GM18499 (cell line): Measurements from ENCODE around the gene KAT14.
"Not testable (repeated sequence)": the region's sequence is repeated elsewhere in the genome, so short reads cannot be mapped to it uniquely, and the experiment has no call there.

Experiments
- ATAC-seq: cut with Tn5 transposase; IDR thresholded peaks from one replicate; pipeline ENCODE4 v1.9.1; 2021; ENCODE audit warnings: moderate number of reproducible peaks; ENCODE audit not compliant: insufficient read depth, unreplicated experiment

KAT14 gene, protein sequence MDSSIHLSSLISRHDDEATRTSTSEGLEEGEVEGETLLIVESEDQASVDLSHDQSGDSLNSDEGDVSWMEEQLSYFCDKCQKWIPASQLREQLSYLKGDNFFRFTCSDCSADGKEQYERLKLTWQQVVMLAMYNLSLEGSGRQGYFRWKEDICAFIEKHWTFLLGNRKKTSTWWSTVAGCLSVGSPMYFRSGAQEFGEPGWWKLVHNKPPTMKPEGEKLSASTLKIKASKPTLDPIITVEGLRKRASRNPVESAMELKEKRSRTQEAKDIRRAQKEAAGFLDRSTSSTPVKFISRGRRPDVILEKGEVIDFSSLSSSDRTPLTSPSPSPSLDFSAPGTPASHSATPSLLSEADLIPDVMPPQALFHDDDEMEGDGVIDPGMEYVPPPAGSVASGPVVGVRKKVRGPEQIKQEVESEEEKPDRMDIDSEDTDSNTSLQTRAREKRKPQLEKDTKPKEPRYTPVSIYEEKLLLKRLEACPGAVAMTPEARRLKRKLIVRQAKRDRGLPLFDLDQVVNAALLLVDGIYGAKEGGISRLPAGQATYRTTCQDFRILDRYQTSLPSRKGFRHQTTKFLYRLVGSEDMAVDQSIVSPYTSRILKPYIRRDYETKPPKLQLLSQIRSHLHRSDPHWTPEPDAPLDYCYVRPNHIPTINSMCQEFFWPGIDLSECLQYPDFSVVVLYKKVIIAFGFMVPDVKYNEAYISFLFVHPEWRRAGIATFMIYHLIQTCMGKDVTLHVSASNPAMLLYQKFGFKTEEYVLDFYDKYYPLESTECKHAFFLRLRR

GRCh38 chr20:18137412-18138265, at the start of gene KAT14, which contains the start of gene PET117:
Gene KAT14, plus strand, starts transcription at chr20:18137863. Its CDS starts 4,798 bp downstream, at chr20:18142661.
Gene PET117, plus strand, starts transcription at chr20:18137863. Its CDS starts 93 bp downstream, at chr20:18137956.
- peak; percentile 71 for ATAC-seq

DNA sequence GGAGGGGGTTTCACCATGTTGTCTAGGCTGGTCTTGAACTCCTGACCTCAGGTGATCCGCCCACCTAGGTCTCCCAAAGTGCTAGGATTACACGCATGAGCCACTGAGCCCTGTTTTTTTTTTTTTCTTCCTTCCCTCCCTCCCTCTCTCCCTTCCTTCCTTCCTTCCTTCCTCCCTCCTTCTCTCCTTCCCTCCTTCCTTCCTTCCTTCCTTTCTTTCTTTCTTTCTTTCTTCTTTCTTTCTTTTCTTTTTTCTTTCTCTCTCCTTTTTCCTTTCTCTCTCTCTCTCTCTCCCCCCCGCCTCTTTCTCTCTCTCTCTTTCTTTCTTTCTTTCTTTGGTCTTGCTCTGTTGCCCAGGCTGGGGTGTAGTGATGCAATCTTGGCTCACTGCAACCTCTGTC, 49.4 kb upstream of the KAT14 start:
- not testable (repeated sequence) for ATAC-seq

DNA sequence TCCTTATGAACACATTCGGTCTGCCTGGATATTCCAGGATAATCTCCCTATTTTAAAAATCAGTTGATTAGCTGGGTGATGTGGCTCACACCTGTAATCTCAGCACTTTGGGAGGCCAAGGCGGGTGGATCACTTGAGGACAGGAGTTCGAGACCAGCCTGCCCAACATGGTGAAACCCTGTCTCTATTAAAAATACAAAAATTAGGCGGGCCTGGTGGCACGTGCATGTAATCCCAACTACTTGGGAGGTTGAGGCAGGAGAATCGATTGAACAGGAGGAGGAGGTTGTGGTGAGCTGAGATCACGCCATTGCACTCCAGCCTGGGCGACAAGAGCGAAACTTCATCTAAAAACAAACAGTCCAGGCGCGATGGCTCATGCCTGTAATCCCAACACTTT, 48.8 kb upstream of the KAT14 start:
- ATAC-seq = not testable (repeated sequence)

DNA sequence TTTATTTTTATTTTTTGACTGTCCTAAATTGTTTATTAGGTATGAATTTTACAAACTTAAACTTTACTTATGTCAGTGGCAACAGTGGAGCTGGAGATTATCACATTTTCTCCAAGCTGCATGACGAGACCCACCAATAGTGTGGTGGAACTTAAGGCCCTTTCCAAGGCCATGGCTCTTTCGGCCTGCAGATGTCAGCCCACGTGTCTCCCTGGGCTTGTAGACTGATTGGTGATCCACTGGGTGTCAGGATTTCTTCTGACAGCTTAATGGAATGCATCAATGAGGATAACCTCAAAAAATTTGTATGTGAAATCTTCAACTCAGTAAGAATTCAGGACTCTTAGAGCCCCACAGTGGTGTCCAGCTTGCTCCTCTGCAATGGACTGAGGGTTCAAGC, 47.6 kb upstream of the KAT14 start:
- no peak for ATAC-seq

- no peak for ATAC-seq
Observed at GRCh38 chr20:18090477-18090876, 47.2 kb upstream of the KAT14 start.

DNA sequence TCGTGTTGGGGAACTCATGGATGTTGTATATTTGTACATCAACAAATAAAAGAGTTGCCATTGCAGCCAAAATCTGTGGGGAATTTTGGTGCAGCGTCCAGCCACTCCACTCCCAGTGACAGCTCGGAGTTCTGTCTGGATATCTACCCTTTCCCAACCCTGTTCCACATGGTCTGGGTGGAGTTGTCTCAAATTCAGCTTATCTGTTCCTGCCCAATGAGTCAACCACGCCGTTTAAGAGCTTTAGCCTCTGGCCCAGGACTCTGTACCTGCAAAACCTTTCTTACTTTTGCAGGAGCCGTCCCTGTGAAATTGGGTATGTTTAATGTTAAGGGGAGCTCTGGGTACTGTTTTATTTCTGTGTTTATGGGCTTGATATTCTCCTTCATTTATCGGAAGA, 46.0 kb upstream of the KAT14 start:
- no peak for ATAC-seq

DNA sequence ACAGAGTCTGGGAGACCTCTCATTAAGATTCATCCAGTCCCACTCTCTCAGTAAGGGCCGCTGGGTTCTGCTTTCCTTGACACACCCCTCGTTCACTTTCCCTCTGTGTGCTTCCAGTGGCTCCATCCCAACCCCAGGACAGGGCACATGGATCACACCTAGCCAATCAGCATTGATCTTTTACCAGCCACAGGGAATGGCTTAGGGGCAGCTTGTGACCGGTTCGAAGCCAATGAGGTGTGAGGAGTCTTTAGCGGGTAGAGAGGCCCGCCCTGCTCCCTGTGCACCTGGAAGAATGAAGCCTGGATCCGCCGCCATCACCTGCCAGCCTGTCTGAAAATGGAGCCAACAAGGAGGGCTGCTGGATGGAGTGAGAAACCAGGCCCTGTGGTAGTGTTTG, 44.8 kb upstream of the KAT14 start:
- no peak for ATAC-seq

DNA sequence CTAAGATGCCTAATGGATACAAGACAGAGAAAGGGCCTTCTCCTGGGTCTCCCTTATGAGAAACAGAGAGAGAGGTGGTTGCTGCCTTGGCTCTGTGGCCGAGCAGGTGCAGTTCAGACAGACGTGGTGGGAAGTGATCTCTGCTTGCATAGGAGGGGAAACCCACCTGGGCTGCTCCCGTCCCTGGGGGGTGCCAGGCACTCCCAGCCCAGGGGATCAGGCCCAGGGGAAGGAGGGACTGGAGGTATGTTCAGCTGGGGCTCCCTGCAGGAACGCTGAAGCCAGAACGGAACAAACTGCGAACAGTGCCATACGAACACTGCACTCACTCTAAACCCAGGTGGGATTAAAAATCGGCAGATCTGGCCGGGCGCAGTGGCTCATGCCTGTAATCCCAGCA, 44.3 kb upstream of the KAT14 start:
- ATAC-seq = no peak

GRCh38 chr20:18094191-18094590, 43.5 kb upstream of the KAT14 start:
- no peak for ATAC-seq

DNA sequence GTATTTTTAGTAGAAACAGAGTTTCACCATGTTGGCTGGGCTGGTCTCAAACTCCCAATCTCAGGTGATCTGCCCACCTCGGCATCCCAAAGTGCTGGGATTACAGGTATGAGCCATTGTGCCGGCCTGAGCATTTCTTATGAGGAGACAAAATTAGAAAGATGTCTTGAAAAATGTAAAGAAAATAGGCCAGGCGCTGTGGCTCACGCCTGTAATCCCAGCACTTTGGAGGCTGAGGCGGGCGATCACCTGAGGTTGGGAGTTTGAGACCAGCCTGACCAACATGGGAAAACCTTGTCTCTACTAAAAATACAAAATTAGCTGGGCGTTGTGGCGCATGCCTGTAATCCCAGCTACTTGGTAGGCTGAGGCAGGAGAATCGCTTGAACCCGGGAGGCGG, 37.1 kb upstream of the KAT14 start:
- not testable (repeated sequence) for ATAC-seq

- no peak for ATAC-seq
Observed at GRCh38 chr20:18101125-18101810, 36.4 kb upstream of the KAT14 start.

- no peak for ATAC-seq
Observed at GRCh38 chr20:18103497-18103896, 34.2 kb upstream of the KAT14 start.

DNA sequence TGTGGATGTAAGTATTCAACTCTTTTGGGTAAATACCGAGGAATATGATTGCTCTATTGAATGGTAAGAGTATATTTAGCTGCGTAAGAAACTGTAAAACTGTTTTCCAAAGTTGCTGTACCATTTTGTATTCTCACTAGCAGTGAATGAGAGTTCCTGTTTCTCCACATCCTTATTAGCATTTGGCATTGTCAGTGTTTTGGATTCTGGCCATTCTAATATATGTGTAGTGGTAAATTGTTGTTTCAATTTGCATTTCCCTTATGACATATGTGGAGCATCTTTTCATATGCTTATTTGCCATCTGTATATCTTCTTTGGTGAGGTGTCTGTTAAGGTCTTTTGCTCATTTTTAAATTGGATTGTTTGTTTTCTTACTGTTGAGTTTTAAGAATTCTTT, 29.3 kb upstream of the KAT14 start:
- ATAC-seq = no peak

DNA sequence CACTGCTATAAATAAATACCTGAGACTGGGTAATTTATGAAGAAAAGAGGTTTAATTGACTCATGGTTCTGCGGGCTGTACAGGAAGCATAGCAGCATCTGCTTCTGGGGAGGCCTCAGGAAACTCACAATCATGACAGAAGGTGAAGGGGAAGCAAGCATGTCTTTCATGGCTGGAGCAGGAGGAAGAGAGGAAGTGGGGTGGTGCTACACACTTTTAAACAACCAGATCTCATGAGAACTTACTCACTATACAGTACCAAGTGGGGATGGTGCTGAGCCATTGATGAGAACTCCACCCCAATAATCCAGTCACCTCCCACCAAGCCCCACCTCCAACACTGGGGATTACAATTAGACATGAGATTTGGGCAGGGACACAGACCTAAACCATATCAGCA, 9.1 kb upstream of the KAT14 start:
- ATAC-seq = not testable (repeated sequence)

- ATAC-seq = no peak
Observed at GRCh38 chr20:18132663-18133062, 5.0 kb upstream of the KAT14 start.

DNA sequence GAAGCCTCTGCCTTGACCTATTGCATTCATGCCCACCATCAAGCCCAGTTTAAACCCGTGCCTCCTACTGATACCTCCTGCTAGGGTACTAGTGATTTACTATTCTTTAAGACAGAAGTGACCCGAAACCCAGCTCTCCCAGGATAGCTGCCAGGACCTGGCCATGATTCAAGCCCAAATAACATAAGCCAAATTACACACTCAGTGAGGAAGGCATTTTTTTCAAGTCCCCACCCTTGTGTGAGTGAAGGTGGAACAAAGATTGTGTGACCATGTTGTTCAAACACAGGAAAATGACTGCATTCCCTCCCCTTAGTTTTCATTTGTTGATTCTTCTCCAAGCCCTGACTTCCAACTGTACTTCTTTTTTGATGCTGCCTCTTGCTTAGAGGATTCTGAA, 3.7 kb upstream of the KAT14 start:
- ATAC-seq = no peak

DNA sequence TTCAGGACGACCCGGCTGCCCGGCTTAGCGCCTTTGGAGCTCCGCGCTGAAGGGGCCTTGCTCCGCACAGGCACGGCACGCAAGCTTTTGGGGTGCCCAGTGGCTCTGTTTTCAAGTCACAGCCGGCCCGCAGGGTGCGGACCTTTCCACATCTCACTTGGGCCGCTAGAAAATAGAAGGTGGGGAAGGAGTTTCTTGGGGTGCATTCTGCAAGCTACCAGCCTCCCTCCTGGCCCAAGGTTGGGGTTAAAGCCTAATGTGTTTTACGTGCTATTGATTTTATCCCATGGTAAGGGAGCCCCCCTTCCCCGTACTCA, 561 bp downstream of the KAT14 start:
- ATAC-seq = no peak

- ATAC-seq = no peak
Observed at GRCh38 chr20:18138639-18139583, 1.2 kb downstream of the KAT14 start.

DNA sequence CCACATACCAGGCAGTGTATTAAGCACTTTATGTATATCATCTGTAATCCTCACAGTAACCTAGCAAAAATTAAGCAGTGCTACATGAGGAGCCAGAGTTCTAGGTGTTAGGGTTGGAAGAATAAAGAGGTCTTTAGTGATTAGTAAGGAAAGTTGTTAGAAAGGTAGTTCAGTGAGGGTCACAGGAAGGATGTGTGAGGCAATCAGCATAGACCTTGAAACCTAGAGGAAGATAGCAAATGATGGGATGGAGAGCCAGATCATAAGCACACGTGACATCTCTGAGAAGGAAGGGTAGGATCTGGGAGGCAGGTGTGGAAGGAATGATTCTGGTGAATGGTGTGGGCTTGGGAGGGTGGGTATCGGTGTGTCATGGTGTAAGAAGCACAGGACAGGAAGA, 2.2 kb downstream of the KAT14 start:
- no peak for ATAC-seq
